ENCODE measurements around the gene MGMT. TPM values are rescaled to one million over a fixed set of nuclear protein-coding genes. Genes with fewer than 3 reads are reported as not detected.

Gene MGMT
- total RNA-seq, 1 donor from 2014 or later: 17.9 TPM

DNA sequence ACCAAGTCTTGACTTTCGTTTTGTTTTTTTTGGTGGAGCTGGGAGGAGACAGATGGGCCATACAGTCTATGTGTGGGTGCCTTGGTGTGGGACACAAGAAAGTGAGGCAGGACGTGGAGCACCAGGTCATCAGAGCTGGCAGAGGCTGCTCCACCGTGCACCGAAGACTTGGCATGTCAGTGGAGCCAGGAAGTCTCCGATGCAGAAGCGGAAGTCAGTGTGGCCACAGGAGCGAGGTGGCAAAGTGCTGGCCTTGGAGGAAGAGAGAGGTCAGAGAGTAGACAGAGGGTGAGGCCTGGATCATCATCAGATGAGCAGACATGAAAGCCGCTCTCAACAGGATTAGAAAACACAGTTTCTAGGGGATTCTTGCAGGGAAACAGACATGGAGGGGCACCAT is 116.8 kb downstream of the MGMT start:
- intact Hi-C loops (cut with micrococcal nuclease): no loop called here

DNA sequence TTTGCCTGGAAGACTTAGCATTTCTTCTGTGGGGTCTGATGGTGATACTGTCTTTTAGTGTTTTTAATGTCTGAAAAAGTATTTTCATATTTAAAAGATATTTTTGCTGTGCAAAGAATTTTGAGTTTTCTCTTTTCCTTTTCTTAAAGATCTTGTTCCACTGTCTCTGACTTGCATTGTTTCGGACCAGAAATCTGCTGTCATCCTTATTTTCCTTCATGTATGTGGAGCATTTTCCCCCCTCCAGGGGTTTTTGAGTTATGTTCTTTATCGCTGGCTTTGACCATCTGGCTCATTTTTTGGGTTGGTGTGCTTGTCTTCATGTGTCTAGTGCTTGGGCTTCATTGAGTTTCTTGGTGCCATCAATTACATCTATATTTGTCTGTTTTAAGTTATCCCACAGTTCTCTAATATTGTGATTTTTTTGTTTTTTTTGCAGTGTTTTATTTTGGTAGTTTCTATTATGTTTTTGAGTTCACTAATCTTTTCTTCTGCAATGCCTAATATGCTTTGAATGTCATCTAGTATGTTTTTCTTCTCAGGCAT is 119.9 kb downstream of the MGMT start:
- intact Hi-C loops (cut with micrococcal nuclease): no loop called here

DNA sequence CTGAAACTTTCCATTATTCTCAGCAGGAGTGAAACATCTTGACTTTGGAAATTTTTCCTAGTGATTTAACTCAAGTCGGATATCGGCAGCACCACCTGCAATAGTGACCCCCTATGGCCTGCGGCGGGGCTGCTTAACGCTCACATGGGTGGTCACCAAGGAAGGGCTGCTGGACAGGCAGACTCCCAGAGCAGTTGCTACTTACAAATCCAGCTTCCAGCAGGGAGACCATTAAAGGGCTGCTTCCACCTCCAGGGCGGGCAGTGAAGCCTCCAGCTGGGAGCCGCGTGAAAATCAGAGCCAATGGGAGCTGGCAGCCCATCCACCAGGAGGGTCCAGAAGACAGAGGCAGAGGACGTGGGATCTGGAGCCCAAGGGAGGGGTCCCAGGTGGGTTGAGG is 122.5 kb downstream of the MGMT start:
- intact Hi-C loops (cut with micrococcal nuclease): no loop called here

DNA sequence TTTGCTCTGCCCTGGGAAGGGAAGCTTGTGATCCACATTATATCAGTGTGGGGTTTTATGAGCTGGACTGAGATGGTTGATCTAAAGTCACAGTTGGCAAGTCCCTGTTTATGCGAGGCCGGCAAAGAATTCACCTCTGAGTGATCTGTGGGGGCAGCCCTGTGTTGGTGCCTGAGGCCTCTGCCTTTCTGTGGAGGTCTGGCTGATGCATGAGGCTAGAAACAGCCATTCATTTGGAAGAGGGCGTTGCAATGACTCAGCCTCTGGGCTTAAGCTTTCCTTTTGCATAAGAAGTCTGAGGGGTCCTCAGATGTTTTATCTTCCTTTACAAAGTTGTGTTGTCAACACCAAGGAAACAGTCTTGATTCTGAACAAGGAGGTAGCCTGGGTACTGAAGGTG is 126.9 kb downstream of the MGMT start:
- intact Hi-C loops (cut with micrococcal nuclease): no loop called here

DNA sequence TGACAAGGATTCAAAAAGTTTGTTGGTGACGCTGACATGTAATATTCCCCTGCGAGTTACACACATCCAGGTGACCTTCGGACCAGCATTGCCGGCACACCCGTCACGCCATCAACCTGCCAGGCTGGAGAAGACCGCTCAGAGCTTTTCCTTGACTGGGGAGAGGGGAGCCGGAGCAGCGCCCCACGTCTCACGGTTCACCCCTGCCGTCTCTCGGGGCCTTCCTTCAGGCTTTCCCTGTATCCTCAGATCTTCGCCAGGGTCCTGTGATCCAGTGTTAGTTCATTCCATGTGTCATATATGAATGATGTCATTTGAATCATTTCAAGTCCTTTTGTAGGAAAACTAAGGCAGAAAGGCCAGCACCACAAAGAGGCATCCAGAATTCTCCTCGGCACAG is 127.8 kb downstream of the MGMT start:
- intact Hi-C loops (cut with micrococcal nuclease): no loop called here

DNA sequence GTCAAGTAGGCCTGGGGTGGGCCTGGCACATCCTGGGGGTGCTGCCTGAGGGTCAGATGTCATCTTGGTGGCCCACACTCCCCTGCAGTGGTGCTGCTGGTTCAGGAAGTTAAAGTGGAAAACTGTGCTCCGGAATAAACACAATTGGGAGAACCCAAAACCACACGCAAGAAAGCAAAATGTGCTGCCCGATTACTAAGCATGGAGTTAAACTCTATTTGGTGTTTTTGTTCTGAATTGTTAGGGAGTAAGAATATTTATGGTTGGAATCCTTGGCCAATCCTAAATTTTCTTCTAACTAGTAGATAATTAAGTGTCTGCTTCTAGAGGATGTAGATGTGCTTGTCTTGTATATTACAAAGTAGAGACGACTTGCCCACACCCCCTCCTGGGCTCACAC is 131.4 kb downstream of the MGMT start:
- intact Hi-C loops (cut with micrococcal nuclease): no loop called here

DNA sequence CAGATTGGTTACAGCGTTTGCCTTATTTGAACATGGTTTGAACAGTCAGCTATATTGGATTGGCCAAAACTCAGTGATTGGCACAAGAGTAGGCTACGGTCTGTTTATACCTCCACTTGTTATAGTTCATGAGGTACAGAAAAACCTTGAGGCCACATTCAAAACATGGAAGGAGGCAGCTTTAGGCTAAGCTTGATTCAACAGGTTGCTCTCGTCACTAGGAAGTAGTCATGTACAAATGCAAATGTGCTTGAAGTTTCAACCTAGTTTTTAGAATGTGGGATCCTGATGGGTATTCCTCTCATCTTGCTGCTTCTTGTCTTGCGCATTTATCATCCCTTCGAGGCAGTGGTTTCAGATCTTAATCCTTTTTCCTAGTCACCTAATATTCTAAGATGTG is 132.1 kb downstream of the MGMT start:
- intact Hi-C loops (cut with micrococcal nuclease): no loop called here

DNA sequence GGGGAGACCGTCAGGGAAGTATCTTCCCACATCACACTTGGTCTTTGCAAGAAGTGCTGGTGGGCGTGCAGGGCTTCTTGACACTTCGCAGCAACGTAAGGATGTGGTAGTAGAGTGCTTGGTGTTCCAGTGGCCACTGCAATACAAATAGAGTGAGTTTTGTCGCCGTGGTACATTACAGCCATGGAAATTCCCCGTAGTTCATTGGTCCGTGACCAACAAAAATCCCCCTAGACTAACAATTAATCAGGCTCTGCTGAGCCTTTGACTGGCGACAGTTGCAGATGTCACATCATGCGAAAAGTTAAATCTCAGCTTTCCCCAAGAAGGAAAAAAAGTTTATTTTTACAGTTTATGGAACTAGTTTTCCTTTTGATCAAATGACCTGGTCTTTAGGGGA is 134.7 kb downstream of the MGMT start:
- intact Hi-C loops (cut with micrococcal nuclease): no loop called here

DNA sequence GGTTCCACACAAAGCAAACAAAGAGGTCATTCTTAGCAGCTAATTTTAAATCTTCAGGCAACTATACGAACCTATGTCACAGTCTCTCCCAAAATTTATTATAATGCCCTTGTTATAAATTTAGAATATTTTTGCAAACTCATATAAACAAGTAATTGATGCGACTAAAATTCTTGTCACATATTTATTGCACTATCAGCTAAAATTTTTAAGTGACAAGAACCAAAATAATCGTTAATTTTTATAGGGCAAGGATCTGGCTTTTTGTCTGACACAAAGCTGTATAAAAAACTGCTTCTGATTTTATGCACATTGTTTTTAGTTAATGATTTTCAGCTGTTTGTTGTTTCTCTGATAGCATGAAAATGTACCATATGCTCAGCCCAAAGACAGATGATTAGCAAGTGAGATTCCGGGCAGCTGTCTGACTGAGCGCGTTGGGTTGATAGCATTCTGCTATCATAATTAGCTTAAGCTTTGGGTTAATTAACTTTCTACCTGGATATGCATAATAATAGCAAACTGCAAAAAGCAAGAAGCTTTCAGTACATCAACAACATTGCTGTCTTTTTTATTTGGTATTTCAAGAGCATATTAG is 136.0 kb downstream of the MGMT start:
- intact Hi-C loops (cut with micrococcal nuclease): no loop called here

DNA sequence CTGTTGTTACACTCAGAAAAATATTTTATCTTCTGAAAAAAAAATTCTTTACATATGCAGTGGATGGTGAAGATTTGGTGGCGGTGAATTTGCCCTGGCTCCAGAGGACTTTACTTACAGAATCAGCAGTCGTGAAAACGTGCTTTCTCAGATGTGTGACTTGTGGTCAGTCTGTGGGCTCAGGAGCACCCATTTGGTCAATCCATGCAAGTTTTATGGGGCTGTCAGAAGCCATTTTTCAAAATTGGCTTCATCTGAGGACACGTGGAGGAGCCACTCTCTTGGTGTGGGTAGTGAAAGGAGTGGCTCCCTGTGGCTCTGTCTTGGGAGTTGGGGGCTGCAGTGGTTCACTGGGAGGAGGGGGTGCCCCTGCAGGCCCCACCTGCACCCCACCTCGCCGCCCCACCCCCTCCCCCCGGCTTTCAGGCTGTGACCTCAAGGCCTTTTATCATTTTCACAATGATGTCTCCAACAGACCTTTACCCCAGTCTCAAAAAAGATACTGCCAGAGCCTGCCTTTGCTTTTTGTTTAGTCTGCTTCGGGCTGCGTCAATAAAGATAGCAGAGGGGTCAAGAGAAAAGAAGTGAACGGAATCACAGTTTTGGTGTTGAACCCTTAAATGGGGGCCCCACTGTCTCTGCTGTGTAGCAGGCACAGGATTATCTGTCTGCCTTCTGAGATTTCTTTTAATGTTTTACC is 137.4 kb downstream of the MGMT start:
- intact Hi-C loops (cut with micrococcal nuclease): no loop called here

DNA sequence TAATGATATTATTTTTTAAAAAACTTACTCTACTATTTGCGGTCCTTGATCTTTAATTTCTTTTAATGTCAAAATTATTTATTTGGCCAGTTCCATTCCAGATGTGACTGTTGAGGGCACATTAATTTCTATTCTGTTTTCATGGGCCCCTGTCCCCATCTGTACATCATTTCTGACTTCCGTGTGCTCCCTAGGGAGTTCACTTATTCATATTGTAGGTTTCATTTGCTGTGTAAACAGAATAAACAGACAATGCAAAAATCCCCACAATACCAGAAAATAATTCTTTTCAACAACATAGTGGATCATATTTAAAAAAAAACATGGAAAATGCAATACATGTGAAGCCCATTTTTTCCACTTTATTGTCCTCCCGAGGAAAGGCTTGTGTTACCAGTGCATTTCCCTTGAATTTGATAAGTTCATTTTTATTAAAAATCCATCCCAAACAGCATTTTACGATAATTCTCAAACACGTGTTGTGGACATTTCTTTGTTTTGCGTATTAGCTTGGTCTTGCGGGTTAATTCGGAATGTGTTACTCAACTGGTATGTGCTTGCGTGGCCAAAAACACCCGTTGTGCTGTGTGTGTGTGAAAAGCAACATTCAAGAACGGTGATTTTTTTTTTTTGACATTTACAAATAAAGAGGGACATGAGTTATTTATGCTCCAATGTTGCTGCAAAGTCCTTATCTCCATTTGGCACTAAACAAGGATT is 138.4 kb downstream of the MGMT start:
- intact Hi-C loops (cut with micrococcal nuclease): no loop called here

DNA sequence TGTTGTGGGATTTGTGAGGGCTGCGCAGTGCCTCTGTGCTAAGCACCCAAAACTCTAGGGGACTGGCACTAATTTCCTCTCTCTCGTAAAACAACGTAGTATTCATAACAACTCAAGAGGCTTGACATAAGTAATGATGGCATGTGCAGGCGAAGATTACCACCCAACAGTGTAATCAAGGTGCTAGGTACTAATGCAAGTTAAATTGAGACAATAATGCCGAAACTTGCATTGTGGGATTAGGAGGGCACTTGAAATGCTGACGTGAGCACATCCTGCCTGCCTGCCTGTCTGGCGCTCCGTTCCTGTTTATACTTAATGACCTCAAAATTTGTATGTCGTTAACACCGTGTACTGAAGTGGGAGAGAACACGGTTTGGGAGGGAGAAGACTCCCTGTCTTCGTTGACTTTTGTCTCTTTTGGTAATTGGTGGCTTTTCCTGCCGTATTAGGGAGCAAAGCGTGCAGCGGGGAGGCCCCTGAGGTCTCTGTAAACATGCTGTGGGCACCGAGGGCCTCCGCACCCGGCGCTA is 139.0 kb downstream of the MGMT start:
- intact Hi-C loops (cut with micrococcal nuclease): no loop called here

DNA sequence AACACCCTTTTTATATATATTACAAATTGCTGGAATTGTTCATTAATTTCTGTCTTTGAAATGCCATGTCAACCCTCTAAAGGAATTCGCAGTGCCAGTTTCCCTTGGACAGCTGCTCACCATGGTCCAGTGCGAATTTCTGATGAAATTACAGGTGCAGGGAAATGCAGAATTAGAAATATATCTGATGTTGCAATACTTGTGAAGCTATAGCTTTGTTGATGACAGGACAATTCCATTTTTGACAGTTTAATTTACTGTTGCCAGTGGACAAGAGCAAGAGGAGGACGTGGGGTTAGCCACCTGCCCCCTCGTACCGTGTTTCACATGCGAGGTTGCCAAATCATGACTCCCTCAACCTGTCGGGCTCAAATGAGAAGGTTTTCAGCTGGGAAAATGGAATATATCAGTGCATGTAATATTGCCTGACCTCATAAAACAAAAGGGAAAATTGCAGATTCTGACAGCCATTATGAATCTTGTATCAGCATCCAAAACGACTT is 140.6 kb downstream of the MGMT start:
- intact Hi-C loops (cut with micrococcal nuclease): no loop called here

DNA sequence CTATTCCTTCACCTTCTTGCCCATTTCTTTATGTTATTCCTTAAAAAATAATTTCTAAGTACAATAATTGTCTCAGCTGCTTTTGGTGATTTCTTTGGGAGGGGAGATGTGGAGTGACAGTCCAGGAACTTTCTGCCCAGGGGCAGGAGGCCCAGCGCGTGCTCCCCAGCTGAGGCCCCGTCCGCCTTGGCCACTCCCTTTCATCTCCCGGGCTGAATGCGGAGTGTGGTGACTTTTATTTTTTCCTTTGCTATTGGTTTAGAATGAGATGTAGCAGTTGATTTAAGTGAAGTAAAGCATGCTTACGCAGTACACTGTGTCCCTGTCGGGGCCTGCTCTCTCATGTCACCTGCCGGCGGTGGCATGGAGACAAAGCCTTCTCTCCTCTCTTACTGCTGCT is 141.6 kb downstream of the MGMT start:
- intact Hi-C loops (cut with micrococcal nuclease): no loop called here

DNA sequence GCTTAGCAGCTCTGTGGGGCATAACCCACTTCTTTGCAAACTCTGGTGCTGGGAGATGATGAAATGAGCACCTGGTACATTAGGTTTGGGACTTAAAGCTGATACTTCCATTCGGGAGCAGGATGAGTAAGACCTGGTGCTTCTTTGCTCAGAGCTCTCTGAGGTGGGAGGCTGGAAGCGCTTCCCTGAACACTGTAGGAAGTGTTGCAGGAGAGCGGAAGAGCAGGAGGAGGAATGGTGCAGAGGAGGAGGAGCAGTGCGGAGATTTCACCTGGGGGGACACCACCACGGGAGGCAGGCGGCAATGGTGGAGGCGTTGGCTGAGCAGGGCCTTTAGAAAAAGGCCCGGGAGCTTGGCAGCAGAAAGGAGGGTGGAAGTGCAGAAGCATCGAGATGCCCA is 142.5 kb downstream of the MGMT start:
- intact Hi-C loops (cut with micrococcal nuclease): no loop called here

DNA sequence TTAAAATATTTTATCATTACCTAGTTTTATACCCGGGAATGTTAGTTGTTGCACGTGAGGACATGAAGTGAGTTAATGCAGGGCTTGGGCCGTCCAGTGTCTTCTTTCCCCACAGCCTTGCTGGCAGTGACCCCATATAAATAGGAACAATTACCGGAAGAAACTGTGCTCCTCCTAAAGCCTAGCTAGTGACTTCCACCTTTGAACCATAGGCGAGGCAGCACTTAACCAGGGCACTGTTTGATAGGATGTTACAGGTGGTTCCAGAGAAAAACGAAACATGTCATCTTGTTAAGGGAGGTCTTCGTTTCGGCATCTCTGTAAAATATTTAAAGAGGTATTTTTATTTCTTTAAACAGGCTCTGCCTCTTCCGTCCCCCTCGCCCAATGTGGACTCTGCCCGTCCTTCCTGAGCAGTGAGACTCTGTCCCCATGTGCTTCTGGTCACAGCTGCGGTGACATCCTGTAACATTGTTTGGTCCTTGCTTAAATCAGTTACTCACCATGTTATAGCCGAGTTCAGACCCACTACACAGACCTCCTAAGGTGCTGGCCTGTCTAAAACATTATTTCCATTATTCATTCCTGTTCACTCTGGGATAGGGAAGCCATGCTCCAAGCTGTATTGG is 145.6 kb downstream of the MGMT start:
- intact Hi-C loops (cut with micrococcal nuclease): no loop called here

DNA sequence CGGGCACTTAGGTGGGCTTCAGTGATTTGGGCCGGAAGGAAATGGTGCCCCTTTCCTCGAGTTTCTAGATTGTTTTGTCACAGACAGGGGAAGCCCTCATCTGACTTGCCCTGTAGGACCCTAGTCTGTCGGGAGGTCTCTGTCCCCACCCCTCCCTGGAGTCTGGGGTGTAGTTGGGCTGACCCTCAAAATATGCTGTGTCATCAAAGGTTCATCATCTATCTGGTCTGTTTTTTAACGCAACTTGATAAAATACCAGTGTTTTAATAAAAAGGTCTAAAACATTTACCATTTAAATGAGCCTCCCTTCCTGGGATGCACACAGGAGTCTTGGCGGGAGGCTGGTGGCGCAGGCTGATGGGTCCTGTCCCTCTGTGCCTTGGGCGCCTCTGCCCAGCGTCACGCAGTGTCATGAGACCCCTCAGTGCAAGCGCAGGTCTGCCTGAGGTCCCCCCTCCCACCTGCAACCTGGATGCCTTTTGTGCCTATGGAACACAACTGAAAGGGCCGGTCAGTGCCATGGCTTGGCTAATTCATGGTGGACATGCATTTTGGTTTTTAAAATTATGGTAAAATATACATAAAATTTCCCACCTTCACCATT is 146.4 kb downstream of the MGMT start:
- intact Hi-C loops (cut with micrococcal nuclease): no loop called here

DNA sequence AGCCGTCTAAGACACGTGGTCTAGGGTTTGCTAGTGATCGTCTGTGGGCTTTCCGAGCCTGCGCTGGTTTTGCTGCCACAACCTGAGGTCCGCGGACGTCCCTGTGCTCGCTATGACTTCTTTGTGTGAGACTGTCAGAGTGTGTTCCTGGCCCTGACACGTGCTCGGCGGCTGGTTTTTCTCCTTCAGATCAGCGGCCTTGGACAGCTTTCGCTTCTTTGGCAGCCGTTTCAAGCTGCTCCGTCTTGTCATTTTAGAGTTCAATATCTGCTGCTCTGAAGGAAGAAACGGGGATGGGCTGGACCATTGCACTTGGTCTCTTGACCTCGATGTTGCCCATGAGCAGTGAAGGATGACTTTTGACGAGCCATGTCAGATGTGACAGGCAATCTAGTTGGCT is 147.3 kb downstream of the MGMT start:
- intact Hi-C loops (cut with micrococcal nuclease): no loop called here

DNA sequence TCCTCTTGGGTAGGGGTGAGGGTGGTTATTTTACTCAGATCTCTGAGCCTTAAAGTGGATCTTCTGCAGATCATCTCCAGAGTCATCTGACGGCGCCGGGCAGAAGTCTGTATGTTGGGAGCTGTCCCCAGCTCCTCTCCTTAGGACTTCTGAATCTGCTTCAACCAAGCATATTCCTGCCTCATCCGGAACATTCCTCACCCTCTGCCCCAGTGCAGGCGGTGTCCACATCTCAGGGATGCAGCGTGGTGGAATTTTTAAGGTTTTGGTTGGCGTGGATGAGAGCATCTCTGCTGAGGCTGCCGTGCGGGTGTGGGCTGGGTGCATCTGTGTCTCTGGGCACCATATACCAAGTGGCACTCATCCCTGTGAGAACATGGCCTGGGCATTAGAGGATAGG is 148.3 kb downstream of the MGMT start:
- intact Hi-C loops (cut with micrococcal nuclease): no loop called here

DNA sequence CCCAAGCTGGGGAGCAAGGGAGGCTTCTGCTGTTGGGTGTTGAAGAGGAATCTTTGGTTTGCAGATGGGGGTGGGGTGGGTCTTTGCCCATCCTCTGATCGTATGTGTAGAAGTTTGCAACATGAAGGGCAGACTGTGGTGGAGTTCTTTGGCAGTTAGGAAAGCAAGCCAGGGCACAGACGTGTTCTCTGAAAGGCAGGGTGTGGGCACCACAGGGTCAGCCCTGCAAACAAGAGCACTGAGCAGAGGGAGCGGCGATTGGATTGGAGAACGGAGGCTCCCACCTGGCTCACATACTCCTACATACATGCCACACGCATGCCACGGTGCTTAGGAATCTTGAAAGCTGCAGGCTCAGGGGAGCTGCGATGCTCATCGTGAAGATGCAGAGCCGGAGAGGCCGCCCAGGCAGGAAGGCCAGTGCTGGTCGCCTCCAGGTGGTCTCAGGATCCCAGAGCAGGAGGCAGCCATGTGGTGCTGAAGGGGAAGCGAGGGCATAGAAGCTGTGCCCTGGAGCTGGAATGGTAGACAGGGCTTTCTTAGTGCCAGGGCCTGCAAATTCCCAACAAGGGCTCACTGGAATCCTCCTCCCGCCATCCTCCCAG is 149.0 kb downstream of the MGMT start:
- intact Hi-C loops (cut with micrococcal nuclease): no loop called here

DNA sequence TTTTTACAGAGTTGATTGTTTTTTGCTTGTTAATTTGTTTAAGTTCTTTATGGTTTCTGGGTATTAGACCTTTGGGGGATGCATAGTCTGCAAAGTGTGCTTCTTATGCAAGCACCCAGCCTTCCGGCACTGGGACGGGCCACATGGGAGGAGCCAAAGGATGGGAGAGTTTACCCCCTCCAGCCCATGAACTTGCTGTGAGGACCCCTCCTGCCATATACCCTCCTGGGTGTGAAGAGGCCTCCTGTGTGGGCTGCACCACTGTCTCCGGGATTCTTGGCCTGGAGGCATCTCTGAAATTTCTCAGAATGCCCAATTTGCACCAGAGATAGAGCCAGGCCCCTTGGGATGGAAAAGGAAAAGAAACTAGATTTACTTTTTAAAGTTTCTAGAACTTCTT is 150.7 kb downstream of the MGMT start:
- intact Hi-C loops (cut with micrococcal nuclease): no loop called here

Measured in T-helper 2 cell treated with Interferon-gamma antibody and Interleukin-4, amounts not matched to agents 100 ng/mL and 5 ng/mL, for 36 hours (primary cell).